ENCODE results near the gene ARID1B.

Gene ARID1B

GRCh38 chr6:157198425-157199279 is 421.5 kb downstream of the ARID1B start:
- no peak for DNase-seq (ENCODE audit: low read depth in 1 of 2, low spot score in 1 of 2)

GRCh38 chr6:157200117-157200516 is 422.9 kb downstream of the ARID1B start:
- no peak for DNase-seq (ENCODE audit: low read depth in 1 of 2, low spot score in 1 of 2)

GRCh38 chr6:157200611-157201010 is 423.4 kb downstream of the ARID1B start:
- DNase-seq (ENCODE audit: low read depth in 1 of 2, low spot score in 1 of 2), result no peak

- DNase-seq (ENCODE audit: low read depth in 1 of 2, low spot score in 1 of 2), result no peak
Measured at GRCh38 chr6:157201083-157201482, 423.9 kb downstream of the ARID1B start.

- no peak for DNase-seq (ENCODE audit: low read depth in 1 of 2, low spot score in 1 of 2)
Measured at GRCh38 chr6:157203312-157203744, 426.1 kb downstream of the ARID1B start.

- no peak for DNase-seq (ENCODE audit: low read depth in 1 of 2, low spot score in 1 of 2)
Measured at GRCh38 chr6:157203764-157204163, 426.6 kb downstream of the ARID1B start.

- no peak for DNase-seq (ENCODE audit: low read depth in 1 of 2, low spot score in 1 of 2)
Measured at GRCh38 chr6:157205473-157206358, 428.5 kb downstream of the ARID1B start.

- no peak for DNase-seq (ENCODE audit: low read depth in 1 of 2, low spot score in 1 of 2)
Measured at GRCh38 chr6:157206359-157206815, 429.2 kb downstream of the ARID1B start.

GRCh38 chr6:157207521-157208076 is 430.4 kb downstream of the ARID1B start:
- DNase-seq (ENCODE audit: low read depth in 1 of 2, low spot score in 1 of 2), result no peak

- no peak for DNase-seq (ENCODE audit: low read depth in 1 of 2, low spot score in 1 of 2)
Measured at GRCh38 chr6:157209865-157210530, 432.8 kb downstream of the ARID1B start.

- DNase-seq (ENCODE audit: low read depth in 1 of 2, low spot score in 1 of 2), result no peak
Measured at GRCh38 chr6:157210954-157211353, 433.8 kb downstream of the ARID1B start.

- no peak for DNase-seq (ENCODE audit: low read depth in 1 of 2, low spot score in 1 of 2)
Measured at GRCh38 chr6:157211603-157212455, 434.7 kb downstream of the ARID1B start.

GRCh38 chr6:157213426-157213825 is 436.2 kb downstream of the ARID1B start:
- no peak for DNase-seq (ENCODE audit: low read depth in 1 of 2, low spot score in 1 of 2)

- no peak for DNase-seq (ENCODE audit: low read depth in 1 of 2, low spot score in 1 of 2)
Measured at GRCh38 chr6:157213907-157214565, 436.9 kb downstream of the ARID1B start.

- DNase-seq (ENCODE audit: low read depth in 1 of 2, low spot score in 1 of 2), result no peak
Measured at GRCh38 chr6:157215717-157216116, 438.5 kb downstream of the ARID1B start.

GRCh38 chr6:157216570-157216969 is 439.4 kb downstream of the ARID1B start:
- no peak for DNase-seq (ENCODE audit: low read depth in 1 of 2, low spot score in 1 of 2)

GRCh38 chr6:157217198-157217893 is 440.2 kb downstream of the ARID1B start:
- DNase-seq (ENCODE audit: low read depth in 1 of 2, low spot score in 1 of 2), result no peak

GRCh38 chr6:157217894-157218370 is 440.8 kb downstream of the ARID1B start:
- no peak for DNase-seq (ENCODE audit: low read depth in 1 of 2, low spot score in 1 of 2)

Measured in activated T-helper 1 cell treated with anti-CD3 and anti-CD28 coated beads, Interleukin-2, amount 50 U/mL, for 16 hours (primary cell).